Endothelial cell of umbilical vein (primary cell): ENCODE measurements around the gene INPP4B. TPM values are rescaled to one million over a fixed set of nuclear protein-coding genes. Genes with fewer than 3 reads are reported as not detected.
A peak's percentile ranks its signal among the peaks of the same experiment; 100 is the strongest.

Experiments used
- BruUV-seq: library from RNA; stranded (reverse); fragments of 400-500 nt; replicated peaks from 2 replicates; lab custom pipeline; 2021; lab: Mats Ljungman, UMichigan
- CTCF ChIA-PET: fragments of 300-600, 350-600 bp; sonication (Branson Sonifier 250); formaldehyde crosslinking; loops from one replicate; lab custom pipeline; 2021; ENCODE audit warnings: antibody characterized with exemption, inconsistent platforms; lab: Charles Lee
- POLR2A ChIA-PET: fragments of 300-600, 350-600 bp; sonication (Branson Sonifier 250); formaldehyde crosslinking; loops from one replicate; lab custom pipeline; 2021; ENCODE audit warnings: antibody characterized with exemption, inconsistent platforms; lab: Charles Lee
- DNase-seq: peaks from one replicate; pipeline ENCODE4 v3.0.0-alpha.2; 2011; ENCODE audit warnings: low read depth, low spot score
- FAIRE-seq: peaks from 2 replicates; lab custom pipeline; 2011; peaks lifted over from hg19 to GRCh38; lab: Jason Lieb, UNC
- H2AFZ ChIP-seq: 2 replicates; pipeline ENCODE4 v1.6.0; 2012; ENCODE audit warnings: low read depth, low read length, control low read depth, inconsistent platforms
- H3K27ac ChIP-seq: 2 replicates; pipeline ENCODE4 v1.5.1; 2011; ENCODE audit warnings: low read depth, mild to moderate bottlenecking, control low read depth, low read length, moderate library complexity; ENCODE audit not compliant: insufficient read depth
- H3K27me3 ChIP-seq, 2 experiments: 2 replicates each; pipeline versions ENCODE4 v1.6.0 to v1.6.1; 2011; ENCODE audit warnings: low read length in 2 of 2, mixed read lengths in 1 of 2; ENCODE audit not compliant: control insufficient read depth in 2 of 2, insufficient read depth in 2 of 2
- H3K36me3 ChIP-seq, 2 experiments: 2 replicates in 1 of 2; 3 replicates in 1 of 2; pipeline ENCODE4 v1.5.1; 2011; ENCODE audit warnings: low read length in 2 of 2, mild to moderate bottlenecking in 1 of 2, moderate library complexity in 1 of 2; ENCODE audit not compliant: control insufficient read depth in 2 of 2, insufficient read depth in 2 of 2; ENCODE audit errors: extremely low read depth in 1 of 2
- H3K4me1 ChIP-seq: 3 replicates; pipeline ENCODE4 v1.5.1; 2011; ENCODE audit warnings: mild to moderate bottlenecking, low read length; ENCODE audit not compliant: control insufficient read depth, insufficient read depth; ENCODE audit errors: extremely low read depth
- H3K4me2 ChIP-seq: 2 replicates; pipeline ENCODE4 v1.6.1; 2011; ENCODE audit warnings: low read length, control low read depth, mixed read lengths; ENCODE audit not compliant: insufficient read depth
- H3K4me3 ChIP-seq, 3 experiments: fragments of 200-600 bp in 1 of 3; sonication (generic), shearing (Covaris generic) in 1 of 3; replicated peaks in 1 of 3; 2 replicates each; pipeline ENCODE4 v1.5.1; 2011 to 2016; ENCODE audit warnings: control low read depth in 3 of 3, low read length in 3 of 3, mild to moderate bottlenecking in 2 of 3, inconsistent platforms in 1 of 3, low read depth in 1 of 3, moderate library complexity in 1 of 3; ENCODE audit not compliant: insufficient read depth in 1 of 3
- H3K79me2 ChIP-seq: 2 replicates; pipeline ENCODE4 v1.6.0; 2012; ENCODE audit warnings: low read length, inconsistent platforms; ENCODE audit not compliant: control insufficient read depth, insufficient read depth
- H3K9ac ChIP-seq: replicated peaks from 2 replicates; pipeline ENCODE3; 2011; ENCODE audit warnings: low read length, control low read depth; ENCODE audit not compliant: insufficient read depth; ENCODE audit errors: extremely low read depth
- H3K9me1 ChIP-seq: replicated peaks from 3 replicates; pipeline ENCODE4 v1.6.0; 2011; ENCODE audit warnings: mild to moderate bottlenecking, low read length; ENCODE audit not compliant: control insufficient read depth, insufficient read depth; ENCODE audit errors: extremely low read depth
- H3K9me3 ChIP-seq: replicated peaks from 2 replicates; pipeline ENCODE4 v1.5.1; 2012; ENCODE audit warnings: low read length, inconsistent platforms; ENCODE audit not compliant: control insufficient read depth, insufficient read depth
- H4K20me1 ChIP-seq: replicated peaks from 2 replicates; pipeline ENCODE3; 2011; ENCODE audit warnings: mild to moderate bottlenecking, low read length; ENCODE audit not compliant: control insufficient read depth, insufficient read depth; ENCODE audit errors: extremely low read depth
- CTCF ChIP-seq, 2 donors: IDR thresholded peaks; 1 replicate in 1 of 2; 2 replicates in 1 of 2; pipeline ENCODE4 v1.5.1; 2011; ENCODE audit warnings: low read length in 2 of 2, mild to moderate bottlenecking in 2 of 2, moderate library complexity in 2 of 2, control low read depth in 1 of 2, inconsistent platforms in 1 of 2, low read depth in 1 of 2; ENCODE audit not compliant: insufficient read depth in 1 of 2; ENCODE audit errors: extremely low read depth in 1 of 2
- EZH2 ChIP-seq: IDR thresholded peaks from 2 replicates; pipeline ENCODE4 v1.6.1; 2012; ENCODE audit warnings: borderline replicate concordance, low read depth, mild to moderate bottlenecking, moderate library complexity, low read length, inconsistent platforms; ENCODE audit not compliant: severe bottlenecking
- FOS ChIP-seq: IDR thresholded peaks from 2 replicates; pipeline ENCODE4 v1.6.1; 2011; ENCODE audit warnings: mild to moderate bottlenecking, low read length, moderate library complexity, borderline replicate concordance; ENCODE audit not compliant: insufficient read depth
- GATA2 ChIP-seq: IDR thresholded peaks from 2 replicates; pipeline ENCODE4 v1.7.0; 2011; ENCODE audit warnings: low read depth, mild to moderate bottlenecking, moderate library complexity, mixed read lengths, low read length; ENCODE audit not compliant: insufficient read length, insufficient read depth
- JUN ChIP-seq: IDR thresholded peaks from 2 replicates; pipeline ENCODE4 v1.6.1; 2011; ENCODE audit warnings: borderline replicate concordance, low read depth; ENCODE audit not compliant: insufficient read length, insufficient read depth
- MAX ChIP-seq: IDR thresholded peaks from 2 replicates; pipeline ENCODE4 v1.6.1; 2011; ENCODE audit not compliant: insufficient read depth, insufficient read length
- MYC ChIP-seq: IDR thresholded peaks from one replicate; pipeline ENCODE4 v1.6.1; 2011; ENCODE audit warnings: mild to moderate bottlenecking, low read depth, low read length
- POLR2A ChIP-seq: IDR thresholded peaks from 2 replicates; pipeline ENCODE4 v1.6.1; 2012; ENCODE audit warnings: low read depth, mild to moderate bottlenecking, control low read depth, low read length
- POLR2AphosphoS5 ChIP-seq: IDR thresholded peaks from 2 replicates; pipeline ENCODE4 v1.6.1; 2012; ENCODE audit warnings: low read depth, mild to moderate bottlenecking, control low read depth, low read length, moderate library complexity; ENCODE audit not compliant: insufficient read depth
- dilution Hi-C: fragments of 300-500 bp; cut with MboI; formaldehyde crosslinking; loops from one replicate; pipeline ENCODE4 v1.15.0; 2019; ENCODE audit warnings: low sequenced_read_pairs; ENCODE audit not compliant: extremely low pct_ligation_motif_present
- intact Hi-C: fragments of 100-400 bp; cut with micrococcal nuclease; formaldehyde crosslinking; loops from one replicate; pipeline ENCODE4 v1.10.0; 2022
- polyA plus RNA-seq, 4 experiments: library from polyadenylated mRNA; depleted of rRNA in 3 of 4; stranded (reverse) in 3 of 4; unstranded in 1 of 4; fragments of >200 nt; gene quantifications; 2 replicates each; pipeline versions ENCODE4 v1.2.1 to v1.2.3, GENCODE V29; 2011 to 2012; ENCODE audit warnings: missing spikeins in 1 of 4
- total RNA-seq: library from RNA; stranded (reverse); gene quantifications from 2 replicates; pipeline ENCODE4 v1.2.3, GENCODE V29; 2021

The INPP4B gene
- total and polyA plus RNA-seq, 2 donors (not counting 3 experiments of a cell fraction or from before 2014, with no cell fraction given), result 0.41 to 3.1 TPM

- DNase-seq, result peak; percentile 97
- TF ChIP-seq POLR2AphosphoS5 (no peak), CTCF (IDR thresholded peaks at IDR 0.05; ENCODE audit: extremely low read depth in 1 of 2, insufficient read depth in 1 of 2, low read depth in 1 of 2, low read length in 2 of 2) (no peak), FOS (peak; percentile 21), MAX (no peak), JUN (no peak), MYC (no peak), GATA2 (peak; percentile 13), POLR2A (no peak), EZH2 (no peak)
- Histone ChIP-seq H3K9me1 (no peaks in the 10 kb centered on the region), H3K4me3 (peak overlapping the region in 2 of 3 experiments; percentile 12 to 53), H2AFZ (peak overlapping the region; percentile 64), H3K4me1 (peaks cover 21% of the 10 kb centered on the region), H3K4me2 (peak overlapping the region; percentile 78), H3K79me2 (no peaks in the 10 kb centered on the region), H3K36me3 (no peaks in the 10 kb centered on the region), H4K20me1 (no peaks in the 10 kb centered on the region), H3K9me3 (no peaks in the 10 kb centered on the region), H3K9ac (peak overlapping the region; percentile 53), H3K27me3 (no peaks in the 10 kb centered on the region), H3K27ac (peak overlapping the region; percentile 65)
- ChIA-PET CTCF (interaction anchor here (0.7 to 5.7 kb wide), 36 partner anchors 8 to 1194 kb away, joined by 3 to 91 read pairs (median 4); no protein-coding TSS in a partner anchor), POLR2A (no interaction called here)
- no TSS peak for BruUV-seq
- FAIRE-seq, result peak; percentile 86
- intact Hi-C loops, result loop anchor here (1.0 to 5.0 kb wide), 8 partner anchors 15 to 1193 kb away; no protein-coding TSS in a partner anchor
- dilution Hi-C loops, result no loop called here
These were observed 494.1 kb downstream of the INPP4B start for GRCh38 chr4:142351958-142352357.
